ENCODE measurements around the gene P2RY6.
"Not testable (repeated sequence)": the region's sequence is repeated elsewhere in the genome, so short reads cannot be mapped to it uniquely, and the experiment has no call there.

The P2RY6 gene

DNA sequence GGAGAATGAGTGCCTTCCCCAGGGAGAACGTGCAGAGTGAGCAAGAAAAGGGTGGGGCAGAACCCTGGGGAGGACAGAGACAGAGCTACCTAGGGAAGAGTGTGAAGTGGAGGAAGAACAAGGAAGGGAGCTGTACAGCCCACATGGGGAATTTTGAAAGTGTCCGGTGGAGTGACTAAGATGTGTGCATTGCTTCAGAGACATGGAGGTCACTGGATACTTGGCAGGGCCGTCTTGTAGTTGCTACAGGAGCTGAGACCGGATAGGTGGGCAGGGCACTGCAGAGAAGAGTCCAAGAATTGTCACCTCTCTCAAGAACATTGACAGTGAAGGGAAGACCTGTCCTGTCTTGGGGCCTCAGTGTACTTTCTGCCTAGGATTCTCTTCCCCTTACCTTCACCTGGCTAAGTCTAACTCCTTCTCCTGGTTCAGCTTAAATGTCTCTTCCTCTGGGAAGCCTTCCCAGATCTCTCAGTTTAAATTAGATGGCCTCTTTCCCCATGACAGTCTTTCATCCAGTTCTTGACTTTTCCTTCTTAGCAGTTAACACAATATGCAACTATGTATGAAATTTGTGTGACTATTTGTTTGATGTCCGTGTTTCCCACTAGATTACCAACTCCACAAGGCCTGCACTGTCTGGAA is 9.2 kb upstream of the P2RY6 start:
- DNase-seq: no peak

DNA sequence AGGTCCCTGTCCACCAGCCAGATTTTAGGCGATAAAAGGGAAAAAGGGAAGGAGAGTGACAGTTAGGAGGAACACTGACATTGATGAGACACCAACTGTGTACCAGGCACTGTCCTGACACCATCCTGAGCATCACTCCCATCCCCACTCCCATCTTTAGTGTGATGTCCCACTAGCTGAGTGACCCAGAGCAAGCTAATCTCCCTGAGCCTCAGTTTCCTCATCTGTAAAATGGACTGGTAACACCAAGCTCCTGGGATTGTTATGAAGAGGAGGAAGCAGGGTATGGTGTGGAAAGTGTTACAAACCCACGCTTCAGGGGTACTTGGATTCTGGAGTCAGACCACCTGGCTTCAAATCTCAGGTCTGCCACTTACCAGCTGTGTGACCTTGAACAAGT is 8.5 kb upstream of the P2RY6 start:
- DNase-seq: no peak

DNA sequence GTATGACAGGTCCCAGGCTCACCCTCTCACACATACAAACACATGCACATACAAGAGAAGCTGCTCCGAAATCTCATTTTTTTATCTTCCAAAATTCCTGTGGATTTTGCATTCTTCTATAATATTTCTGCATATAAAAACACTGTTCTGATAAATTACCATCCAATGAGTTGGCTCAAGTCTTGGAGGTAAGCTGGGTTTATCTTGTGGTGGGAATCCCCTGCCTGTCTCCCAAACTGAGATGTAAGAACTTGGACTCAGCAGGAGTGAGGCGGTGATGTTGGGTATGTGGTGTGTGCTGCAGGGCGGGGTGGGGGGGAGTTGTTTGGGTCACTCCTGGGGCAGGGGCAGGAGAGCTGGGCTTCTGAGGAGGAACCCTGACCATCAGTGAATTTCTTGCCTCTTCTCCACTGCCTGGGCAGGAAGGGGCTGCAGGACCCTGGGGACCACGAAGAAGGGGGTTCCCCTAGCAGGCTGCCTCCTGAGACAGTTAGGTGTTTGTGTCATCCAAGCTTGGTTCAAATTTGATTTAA is 6.8 kb upstream of the P2RY6 start:
- no peak for DNase-seq

DNA sequence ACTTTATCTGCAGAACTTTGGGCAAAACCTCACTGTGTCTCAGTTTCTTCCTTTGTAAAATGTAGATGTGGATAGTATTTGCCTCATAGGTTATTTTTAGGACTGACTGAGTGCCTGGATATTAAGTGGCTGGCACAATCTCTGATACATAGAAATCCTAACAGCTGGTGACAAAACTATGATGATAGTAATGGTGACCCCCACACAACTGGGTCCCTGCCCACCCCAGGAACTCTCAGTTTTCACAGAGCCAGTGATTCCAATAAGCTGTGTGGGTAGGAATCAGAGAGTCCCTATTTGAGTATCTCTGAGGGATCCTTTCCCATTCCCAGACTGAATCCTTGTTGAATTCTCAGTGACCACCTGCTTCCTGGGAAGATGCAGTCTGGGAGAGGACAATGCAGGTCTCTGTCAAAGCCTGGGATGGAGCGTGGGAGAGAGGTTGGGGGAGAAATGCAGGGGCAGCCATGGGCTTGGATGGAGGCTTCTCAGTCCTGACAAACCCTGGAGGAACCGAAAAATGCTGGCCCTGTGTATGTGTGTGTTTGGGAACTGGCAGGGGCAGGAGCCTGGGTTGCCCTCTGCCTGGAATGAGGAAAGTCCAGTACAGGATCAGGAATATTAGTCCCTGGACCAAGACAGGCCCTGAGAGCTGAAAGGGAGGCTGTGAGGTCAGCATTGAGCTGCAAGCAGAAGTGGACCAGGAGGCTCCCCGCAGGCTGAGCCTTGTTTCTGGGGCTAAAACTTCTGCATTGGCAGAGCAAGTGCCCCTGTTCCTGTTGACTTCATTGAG is 6.1 kb upstream of the P2RY6 start:
- DNase-seq: no peak

DNA sequence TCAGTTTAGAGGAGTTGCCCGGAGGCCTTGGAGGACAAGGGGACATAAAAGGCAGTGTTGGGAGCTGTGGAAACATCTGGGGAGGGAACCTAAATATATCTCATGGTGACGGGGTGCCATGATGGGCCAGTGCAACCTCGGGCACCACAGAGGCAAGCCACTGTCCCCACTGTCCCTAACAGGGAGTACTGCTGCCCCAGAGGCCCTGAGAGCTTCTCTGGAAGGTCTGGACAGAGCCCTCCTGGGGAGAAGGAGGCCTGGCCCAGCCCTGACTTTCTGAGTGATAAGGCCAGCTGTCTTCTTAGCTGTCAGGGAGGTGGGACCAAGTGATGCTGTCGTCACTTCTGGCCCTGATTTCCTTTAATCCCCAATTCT is 5.5 kb upstream of the P2RY6 start:
- no peak for DNase-seq

DNA sequence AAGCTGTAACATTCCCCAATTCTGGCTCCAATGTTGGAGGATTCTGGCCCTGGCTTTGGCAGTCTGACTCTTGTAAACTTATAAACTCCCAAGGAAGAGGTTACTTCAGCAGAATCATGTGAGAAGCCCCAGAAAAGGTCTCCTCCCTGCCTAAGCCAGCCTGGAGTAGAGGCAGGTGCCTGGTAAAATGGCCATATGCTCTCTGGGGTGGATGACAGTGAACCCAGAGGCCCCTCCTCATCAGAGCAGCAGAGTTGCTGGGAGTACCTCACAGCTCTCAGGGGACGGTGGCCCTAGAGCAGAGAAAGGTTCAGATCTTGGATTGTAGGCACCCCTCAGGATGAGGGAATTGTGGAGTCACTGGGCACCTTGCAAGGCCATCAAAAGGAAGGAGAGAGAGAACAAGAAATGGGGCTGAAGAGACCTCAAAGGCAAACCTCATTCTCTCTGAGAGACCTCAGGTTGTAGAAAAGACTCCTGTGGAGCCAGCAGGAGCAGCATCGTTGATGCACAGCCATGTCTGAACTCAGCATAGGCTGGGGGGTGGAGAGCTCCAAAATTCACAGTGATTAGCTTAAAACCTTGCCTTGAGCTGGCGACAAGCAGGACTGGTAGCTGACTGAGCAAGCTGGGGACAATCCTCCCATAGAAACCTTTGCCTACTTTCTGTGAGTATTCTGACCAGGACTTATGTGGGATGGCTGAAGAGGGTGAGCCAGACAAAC is 4.9 kb upstream of the P2RY6 start:
- no peak for DNase-seq

DNA sequence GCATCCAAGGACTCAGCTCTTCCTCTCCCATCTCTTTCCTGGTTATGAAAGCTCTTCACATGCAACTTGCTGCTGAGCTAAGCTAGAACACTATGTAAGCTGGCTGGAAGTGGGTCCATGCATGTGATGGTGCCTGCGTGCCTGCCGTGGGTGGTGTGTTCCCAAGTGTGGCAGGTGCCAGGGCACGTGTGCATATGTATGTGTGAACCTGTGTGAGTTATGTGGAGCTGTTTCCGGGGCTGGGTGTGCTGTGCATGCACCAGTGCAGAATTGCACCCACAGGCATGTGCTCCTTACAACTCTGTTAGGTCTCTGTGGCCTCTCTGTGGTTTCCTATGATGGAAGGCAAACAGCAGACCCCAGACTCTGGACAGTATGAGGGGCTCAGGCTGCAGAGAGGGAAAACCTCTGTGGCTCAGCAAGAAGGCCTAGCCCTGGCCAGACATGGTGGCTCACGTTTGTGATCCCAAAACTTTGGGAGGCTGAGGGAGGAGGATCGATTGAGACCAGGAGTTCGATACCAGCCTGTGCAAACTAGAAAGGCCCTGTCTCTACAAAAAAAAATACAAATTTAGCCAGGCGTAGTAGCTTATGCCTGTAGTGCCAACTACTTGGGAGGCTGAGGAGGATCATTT is 4.1 kb upstream of the P2RY6 start:
- DNase-seq: no peak

DNA sequence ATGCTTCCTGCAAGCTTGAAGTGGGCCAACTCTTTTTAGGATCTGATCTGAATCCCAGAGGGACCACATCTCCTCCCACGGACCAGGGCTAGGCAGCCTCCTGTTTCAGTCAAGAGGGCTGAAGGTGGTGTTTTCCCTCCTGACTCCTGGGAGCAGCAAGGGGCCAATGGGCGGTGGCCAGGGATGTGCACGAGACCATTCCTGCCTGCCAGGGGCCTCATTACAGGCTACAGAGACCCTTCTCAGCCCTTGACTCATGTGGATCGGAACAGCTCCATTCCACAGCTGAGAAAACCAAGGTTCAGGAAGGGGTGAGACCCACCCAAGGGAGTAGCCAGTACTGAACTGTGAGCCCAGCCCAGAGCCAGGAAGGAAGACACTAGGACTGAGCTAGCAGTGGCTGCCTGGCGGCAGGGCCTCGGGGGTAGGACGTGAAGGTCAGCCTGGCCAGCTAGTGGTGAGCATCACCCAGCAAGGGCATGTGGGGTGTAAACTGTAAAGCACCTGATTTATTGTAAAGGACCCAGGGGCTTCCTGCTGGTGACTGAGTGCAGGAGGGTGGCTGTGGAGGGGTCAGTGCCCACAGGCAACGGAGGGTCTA is 3.4 kb upstream of the P2RY6 start:
- DNase-seq: no peak

DNA sequence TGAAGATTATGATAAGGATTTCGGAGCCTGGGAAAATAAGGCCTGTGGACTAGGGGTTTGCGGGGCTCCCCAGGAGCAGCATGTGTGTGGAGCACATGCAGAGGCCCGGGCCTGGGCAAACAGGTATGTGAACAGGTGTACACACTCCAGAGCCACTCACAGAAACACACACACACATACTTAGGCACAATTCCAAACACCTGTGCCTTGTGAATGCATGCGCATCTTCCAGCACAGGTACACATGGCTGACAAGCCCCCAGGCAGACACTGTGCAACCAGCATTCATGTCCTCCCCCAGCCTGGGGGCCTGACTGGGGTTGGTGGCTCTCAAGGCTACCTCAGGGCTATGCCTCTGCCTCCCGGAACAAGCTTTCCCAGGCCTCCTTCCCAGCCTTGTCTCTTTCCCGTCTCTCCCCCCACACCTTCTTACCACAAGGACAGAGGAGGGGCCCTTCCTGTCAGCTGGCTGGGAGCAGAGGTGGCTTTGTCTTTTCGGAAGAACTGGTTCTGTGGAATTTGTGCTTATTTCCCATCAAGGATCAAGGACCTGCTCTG is 2.6 kb upstream of the P2RY6 start:
- DNase-seq: no peak

DNA sequence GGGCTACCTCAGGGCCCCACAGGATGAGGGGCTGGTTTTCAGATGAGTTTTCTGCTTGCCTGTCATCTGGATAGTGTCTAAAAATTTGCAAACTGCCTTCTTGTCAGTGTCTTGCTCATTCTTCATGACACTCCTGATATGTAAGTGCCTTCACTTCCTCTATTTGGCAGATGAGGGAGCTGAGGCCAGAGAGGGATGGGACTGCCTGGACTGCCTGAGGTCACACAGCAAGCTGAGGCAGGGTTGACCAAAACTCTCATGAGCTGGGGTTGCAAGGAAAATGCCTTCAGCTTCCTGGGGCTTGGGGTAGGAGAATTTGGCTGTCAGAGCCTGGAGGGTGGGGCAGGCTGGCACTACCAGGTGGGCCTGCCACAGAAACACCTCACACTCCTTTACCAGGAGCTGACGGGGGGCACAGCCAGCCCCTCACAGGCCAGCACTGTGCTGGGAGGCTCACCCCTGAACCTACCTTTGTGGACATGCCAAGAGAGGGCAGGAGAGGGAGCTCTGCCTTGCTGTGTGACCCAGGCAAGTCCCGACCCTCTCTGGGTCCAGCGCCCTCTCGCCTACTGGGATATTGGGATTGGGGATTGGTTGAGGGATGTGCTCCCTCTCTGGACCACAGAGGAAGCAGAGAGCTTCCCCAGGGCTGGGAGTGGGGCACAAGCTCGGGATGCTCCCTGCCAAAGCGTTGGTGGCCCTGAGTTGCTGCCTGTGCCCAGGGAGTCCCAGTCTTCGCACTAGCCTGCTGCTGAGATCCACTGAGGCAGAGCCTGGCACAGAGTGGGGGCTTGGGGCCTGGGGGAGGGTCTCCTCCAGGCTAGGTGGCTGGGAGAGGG is 1.9 kb upstream of the P2RY6 start:
- no peak for DNase-seq

DNA sequence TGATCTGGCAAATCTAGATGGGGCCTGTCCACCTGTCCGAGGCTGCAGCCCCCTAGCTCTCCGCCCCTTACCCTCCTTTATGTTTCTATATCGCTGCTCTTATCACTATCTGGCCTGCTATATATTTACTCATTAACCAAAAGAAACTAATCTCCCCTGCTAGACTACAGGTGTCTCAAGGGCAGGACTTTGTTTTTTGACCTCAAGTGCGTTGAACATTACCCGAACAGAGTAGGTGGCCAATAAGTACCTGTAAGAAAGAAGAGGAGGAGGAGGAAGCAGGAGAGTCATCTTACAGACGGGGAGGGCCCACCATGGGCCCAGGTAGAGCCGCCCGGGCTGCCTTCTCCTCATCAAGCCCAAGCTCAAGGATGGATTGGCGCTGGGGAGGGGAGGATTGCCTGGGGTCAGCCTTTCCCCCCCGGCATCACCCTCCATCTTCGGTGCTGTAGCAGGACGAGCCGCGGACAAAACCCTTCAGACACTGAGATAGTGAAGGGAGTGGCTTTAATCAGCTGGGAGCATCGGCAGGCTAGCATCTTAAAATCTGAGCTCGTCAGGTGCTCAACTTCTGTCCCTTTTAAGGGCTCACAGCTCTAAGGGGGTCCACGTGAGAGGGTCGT is 1.2 kb upstream of the P2RY6 start:
- DNase-seq: no peak

DNA sequence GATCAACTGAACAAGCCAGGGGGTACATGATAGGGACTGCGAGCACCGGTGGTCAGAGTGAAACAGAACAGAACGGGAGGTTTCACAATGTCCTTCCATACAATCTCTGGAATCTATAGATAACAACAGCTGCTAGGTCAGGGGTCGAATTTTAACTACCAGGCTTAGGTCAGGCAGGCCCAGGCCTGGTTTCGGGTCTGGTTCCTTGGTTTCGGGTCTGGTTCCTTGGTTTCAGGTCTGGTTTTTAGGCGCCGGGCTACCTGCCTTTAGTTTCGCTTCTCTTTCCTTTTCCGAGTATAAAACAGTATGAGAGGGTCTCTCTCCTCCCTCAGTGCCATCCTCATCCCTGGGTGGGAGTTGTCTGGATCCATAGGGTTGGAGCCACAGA is 666 bp upstream of the P2RY6 start:
- not testable (repeated sequence) for DNase-seq

DNA sequence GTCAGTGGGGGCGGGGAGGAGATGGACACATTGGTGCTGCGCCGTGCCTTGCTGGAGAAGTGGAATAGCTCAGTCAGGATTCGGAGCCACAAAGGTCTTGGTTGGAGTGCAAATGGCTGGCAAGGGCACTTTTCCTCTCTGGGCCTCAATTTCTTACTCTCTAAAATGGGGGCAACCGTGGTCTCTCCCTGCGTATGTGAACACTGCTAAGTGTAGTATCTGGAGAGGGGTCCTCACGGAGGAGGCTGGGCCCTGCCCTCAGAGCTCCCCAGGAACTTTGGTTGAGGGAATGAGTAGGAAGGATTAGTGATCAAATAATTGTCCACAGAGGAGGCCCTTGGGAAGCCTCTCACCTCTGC is 521 bp downstream of the P2RY6 start:
- DNase-seq: no peak

DNA sequence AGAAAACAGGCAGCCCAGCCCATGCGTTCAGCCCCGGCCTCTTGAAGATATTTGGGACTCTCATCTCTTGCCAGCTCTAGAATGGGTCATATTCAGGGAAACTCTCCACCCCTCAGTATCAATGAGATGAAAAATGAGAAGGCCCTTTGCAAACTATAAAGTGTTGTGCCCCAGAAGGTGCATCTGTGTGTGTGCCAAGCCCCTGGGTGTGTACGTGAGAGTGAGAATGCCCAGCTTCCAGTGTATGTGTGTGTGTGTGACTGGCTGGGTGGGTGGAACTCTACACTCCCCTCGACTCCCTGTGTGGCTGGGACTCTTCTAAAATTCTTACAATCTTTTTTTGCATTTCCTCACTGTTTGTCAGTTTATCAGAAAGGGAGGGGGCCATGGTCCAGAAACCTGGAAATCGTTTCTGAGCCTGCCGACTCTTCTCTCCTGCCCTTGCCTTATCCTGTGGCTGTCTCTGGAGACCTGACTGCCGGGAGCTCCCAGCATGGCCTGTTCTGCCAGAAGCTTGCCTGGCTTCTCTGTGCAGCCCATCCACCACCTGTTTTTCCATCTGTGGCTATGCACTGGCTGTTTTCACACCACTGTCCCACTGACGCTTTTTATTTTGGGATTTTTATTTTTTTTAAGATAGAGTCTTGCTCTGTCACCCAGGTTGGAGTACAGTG is 1.2 kb downstream of the P2RY6 start:
- DNase-seq: no peak

DNA sequence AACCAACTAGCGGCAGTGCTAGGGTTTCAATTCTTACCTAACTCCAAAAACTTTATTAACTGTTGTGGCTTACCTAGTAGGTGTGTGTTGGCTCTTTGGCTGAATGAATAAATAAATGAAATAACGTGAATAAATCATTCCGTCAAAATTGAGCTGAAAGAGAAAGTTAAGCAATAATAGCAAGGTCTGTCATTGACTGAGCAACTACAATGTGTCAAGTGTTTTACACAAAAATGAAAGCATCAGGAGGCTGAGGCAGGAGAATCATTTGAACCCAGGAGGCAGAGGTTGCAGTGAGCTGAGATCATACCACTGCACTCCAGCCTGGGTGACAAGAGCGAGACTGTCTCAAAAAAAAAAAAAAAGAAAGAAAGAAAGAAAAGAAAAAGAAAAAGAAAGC is 2.1 kb downstream of the P2RY6 start:
- DNase-seq: not testable (repeated sequence)

DNA sequence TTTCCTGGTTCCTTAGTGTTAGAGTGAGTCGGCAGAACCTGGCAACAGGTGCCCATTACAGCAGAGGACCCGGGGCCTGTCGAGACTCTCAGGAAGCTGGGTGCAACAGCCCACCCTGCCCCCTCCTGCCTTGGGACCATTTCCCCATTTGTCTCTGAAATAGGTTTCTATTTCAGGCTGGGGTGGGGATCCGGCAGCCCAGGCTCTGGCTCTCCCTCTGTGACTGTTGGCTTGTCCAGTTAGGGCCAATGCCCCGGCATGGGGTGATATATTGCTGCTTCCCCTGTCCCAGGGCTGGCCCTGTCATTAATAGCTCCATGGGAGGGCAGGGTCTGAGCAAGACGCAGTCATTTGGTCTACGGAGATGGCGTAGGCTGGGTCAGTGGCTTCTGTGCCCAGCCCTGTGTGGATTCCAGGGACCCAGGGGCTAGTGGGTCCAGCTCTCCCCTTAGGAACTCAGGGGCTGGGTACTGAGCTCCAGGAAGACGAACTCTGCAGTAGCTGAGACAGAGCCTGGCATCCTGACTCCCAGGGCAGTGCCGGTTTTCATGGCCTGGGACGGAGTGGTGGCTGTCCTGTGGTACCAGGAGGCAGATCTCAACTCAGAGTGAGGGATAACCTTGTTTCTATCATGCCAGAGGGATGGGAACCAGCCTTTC is 2.7 kb downstream of the P2RY6 start:
- DNase-seq: no peak

DNA sequence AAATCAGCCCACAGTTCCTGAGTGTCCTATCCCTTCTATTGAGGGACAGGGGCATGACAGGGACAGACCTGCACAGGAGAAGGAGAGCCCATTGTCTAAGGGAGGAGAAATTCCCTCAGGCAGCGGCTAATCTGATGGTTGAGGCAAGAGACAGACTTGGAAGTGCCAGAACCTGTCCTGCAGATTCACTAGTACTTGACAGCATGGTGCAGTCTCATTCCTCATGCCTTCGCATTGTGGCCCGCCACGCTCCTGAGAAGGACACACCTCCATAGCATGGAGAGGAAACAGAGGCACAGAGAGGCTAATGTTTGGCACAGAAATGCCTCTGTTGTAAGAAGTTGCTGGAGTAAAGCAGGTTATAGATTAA is 3.2 kb downstream of the P2RY6 start:
- no peak for DNase-seq

DNA sequence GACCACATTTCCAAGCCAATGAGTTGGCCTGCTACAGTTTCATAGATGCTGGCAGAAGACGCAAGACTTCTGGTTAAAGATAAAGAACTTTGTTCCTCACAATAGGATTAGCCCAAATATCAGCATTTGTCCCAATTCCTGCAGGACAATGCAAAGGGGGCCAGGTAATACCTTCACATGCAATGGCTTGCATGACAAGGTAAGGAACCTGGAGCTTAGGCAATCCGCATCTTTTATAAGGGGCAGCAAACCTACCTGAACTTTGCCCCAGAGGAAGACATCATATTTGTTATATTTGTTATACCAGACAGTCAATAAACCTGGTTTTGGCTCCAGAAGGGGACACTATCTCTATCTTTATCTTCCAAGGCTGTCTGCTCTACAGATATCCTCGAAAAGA is 5.3 kb downstream of the P2RY6 start:
- DNase-seq: no peak

DNA sequence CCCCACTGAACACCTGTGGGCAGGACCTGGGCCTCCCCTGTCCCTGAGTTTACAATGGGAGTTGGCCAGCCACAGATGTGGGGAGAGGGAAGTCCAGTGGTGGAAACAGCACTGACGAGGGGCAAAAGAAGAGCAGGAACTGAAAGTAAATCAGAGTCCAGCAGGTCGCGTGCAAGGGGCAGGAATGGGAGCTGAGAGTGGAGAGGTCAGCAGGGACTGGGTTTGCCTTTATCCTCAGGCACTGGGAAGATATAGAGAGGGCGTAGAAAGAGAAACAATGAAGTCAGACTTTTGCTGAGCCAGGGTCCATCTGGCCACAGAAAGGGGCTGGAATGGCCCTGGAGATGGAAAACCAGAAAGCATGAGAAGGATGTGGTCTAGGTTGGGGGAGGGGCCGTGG is 8.5 kb downstream of the P2RY6 start:
- no peak for DNase-seq

DNA sequence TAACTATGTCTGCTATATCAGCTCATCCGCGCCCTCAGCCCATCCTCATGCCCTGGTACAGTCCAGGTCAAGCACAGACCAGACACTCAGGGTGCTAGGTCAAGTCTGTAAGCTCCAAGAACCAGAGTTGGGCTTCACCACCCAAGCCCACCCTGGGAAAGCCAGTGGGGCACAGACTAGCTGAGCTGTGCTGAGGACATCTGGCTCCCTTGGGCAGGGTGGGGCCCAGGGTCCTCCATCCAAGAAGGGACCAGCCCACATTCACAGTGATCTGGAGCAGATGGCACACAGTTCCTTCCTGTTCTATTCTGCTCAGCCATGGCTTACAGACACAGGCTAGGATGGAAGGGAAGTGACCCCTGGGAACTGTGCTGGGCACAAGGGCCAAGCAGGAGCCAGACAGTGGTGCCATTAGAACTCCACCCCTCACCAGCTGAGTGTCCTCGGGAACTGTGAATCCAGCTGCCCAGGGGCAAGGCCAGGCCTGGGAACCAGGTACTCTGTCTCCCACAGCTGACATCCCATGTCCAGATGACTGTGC is 9.1 kb downstream of the P2RY6 start:
- DNase-seq: no peak
